Fibroblast of villous mesenchyme (primary cell): ENCODE data around the gene GABRE. TPM values are rescaled to one million over a fixed set of nuclear protein-coding genes. Genes with fewer than 3 reads are reported as not detected.
"Not testable (repeated sequence)": the region's sequence is repeated elsewhere in the genome, so short reads cannot be mapped to it uniquely, and the experiment has no call there.

Experiments
- DNase-seq: peaks from one replicate; pipeline ENCODE4 v3.0.0-alpha.2; 2010; ENCODE audit warnings: low read depth
- H3K4me3 ChIP-seq: 2 replicates; pipeline ENCODE4 v1.5.1; 2011; ENCODE audit warnings: low read depth, mild to moderate bottlenecking, low read length
- CTCF ChIP-seq: IDR thresholded peaks from 2 replicates; pipeline ENCODE4 v1.5.1; 2012; ENCODE audit warnings: low read depth, mild to moderate bottlenecking, low read length; ENCODE audit not compliant: insufficient read depth
- total RNA-seq: library from RNA; depleted of rRNA; stranded (reverse); fragments of >200 nt; gene quantifications from 2 replicates; pipeline ENCODE4 v1.2.3, GENCODE V29; 2012

GABRE gene
- total RNA-seq, 1 donor = 50.1 TPM

DNA sequence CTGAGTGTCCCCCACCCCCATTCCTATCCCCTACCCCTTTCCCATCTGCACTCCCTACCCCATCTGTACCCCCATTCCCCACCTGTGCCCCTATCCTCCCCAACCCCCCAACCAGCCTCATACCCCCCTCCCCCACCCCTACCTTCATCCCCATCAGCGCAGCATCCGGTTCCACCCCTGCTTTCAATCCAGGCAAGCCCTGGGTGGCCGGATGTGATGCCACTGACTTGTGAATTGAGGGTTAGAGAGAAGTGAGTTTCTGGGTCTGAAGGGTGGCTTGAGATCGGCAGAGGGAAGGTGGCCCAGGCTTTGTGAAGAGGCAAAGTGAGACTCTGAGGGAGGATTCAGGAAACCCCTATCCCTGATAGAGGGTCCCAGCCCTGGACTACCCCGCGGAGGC is 53.9 kb downstream of the GABRE start:
- DNase-seq = no peak
- no peak for TF ChIP-seq CTCF
- H3K4me3 ChIP-seq = no peak overlapping the region

- no peak overlapping the region for H3K4me3 ChIP-seq
- TF ChIP-seq CTCF = no peak
- DNase-seq = no peak
These were observed 54.4 kb downstream of the GABRE start for GRCh38 chrX:151920101-151920500.

DNA sequence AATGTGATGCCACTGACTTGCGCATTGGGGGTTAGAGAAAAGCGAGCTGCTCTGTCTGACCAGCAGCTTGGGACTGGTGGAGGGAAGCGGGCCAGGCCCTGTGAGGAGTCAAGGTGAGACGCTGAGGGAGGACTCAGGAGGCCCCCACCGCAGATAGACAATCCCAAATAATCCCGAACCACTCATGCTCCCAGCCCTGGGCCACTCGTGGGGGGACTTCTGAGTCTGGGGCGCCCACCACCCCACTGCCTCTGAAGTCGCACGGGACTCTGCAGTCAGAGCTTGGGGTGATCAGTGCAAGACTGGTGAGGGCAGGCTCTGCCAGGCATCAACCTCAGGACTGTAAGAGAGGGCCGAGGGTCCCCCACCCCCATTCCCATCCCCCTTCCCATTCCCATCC is 54.9 kb downstream of the GABRE start:
- no peak overlapping the region for H3K4me3 ChIP-seq
- no peak for TF ChIP-seq CTCF
- DNase-seq = no peak

DNA sequence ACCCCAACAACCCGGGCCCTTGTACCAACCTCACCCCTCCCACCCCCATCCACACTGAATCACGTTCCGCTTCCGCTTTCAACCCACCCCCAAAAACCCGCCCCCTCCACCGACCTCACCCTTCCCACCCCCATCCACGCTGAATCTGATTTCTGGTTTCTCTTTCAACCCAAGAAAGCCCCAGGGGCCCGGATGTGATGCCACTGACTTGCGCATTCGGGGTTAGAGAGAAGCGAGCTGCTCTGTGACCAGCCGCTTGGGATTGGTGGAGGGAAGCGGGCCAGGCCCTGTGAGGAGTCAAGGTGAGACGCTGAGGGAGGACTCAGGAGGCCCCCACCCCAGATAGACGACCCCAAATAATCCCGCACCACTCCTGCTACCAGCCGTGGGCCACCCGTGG is 55.7 kb downstream of the GABRE start:
- H3K4me3 ChIP-seq, DNase-seq: not testable (repeated sequence)

- H3K4me3 ChIP-seq = no peak within 1 kb of the TSS
- no peak for TF ChIP-seq CTCF
- no peak for DNase-seq
These were observed 61.7 kb downstream of the GABRE start, which contains the start of gene MAGEA4 for GRCh38 chrX:151912780-151913179. Gene MAGEA4, plus strand, starts transcription at chrX:151912889. Its CDS starts 10,776 bp downstream, at chrX:151923665.

GRCh38 chrX:151912221-151912620 is 62.3 kb downstream of the GABRE start:
- no peak overlapping the region for H3K4me3 ChIP-seq
- no peak for TF ChIP-seq CTCF
- no peak for DNase-seq

- TF ChIP-seq CTCF = no peak
- no peak overlapping the region for H3K4me3 ChIP-seq
- DNase-seq = no peak
These were observed 69.5 kb downstream of the GABRE start for GRCh38 chrX:151904989-151905388.

Other genes starting within 250 kb of the GABRE start
- not detected in 2 replicates for gene CNGA2, start 239.9 kb downstream of the GABRE start, total RNA-seq
- gene MAGEA4, start 61.8 kb downstream of the GABRE start, total RNA-seq = not detected in 2 replicates
- not detected in 2 replicates for gene MAGEA10, start 163.9 kb upstream of the GABRE start, total RNA-seq